Effector memory CD4-positive, alpha-beta T cell (primary cell): Measurements from ENCODE around the gene ST8SIA1.
A peak's percentile ranks its signal among the peaks of the same experiment; 100 is the strongest.

Experiments
- DNase-seq, 3 donors: peaks; one replicate each; pipeline ENCODE4 v3.0.0-alpha.2; 2020
- H3K27ac ChIP-seq: 2 replicates; pipeline ENCODE4 v1.7.0; 2013; ENCODE audit warnings: mild to moderate bottlenecking, low read length, moderate library complexity; ENCODE audit not compliant: insufficient read depth, poor library complexity, severe bottlenecking
- H3K27me3 ChIP-seq: replicated peaks from 2 replicates; pipeline ENCODE4 v1.7.0; 2013; ENCODE audit warnings: mild to moderate bottlenecking, low read length; ENCODE audit not compliant: insufficient read depth, control insufficient read depth, poor library complexity, severe bottlenecking
- H3K36me3 ChIP-seq: 2 replicates; pipeline ENCODE4 v1.7.0; 2013; ENCODE audit warnings: mild to moderate bottlenecking, low read length, moderate library complexity; ENCODE audit not compliant: control insufficient read depth, insufficient read depth
- H3K4me1 ChIP-seq: 2 replicates; pipeline ENCODE4 v1.7.0; 2013; ENCODE audit warnings: low read length, mild to moderate bottlenecking; ENCODE audit not compliant: control insufficient read depth, insufficient read depth, poor library complexity, severe bottlenecking
- H3K4me3 ChIP-seq: 2 replicates; pipeline ENCODE4 v1.7.0; 2013; ENCODE audit warnings: low read length, low read depth, mild to moderate bottlenecking; ENCODE audit not compliant: insufficient read depth, poor library complexity, severe bottlenecking
- H3K9me3 ChIP-seq: 2 replicates; pipeline ENCODE4 v1.7.0; 2013; ENCODE audit warnings: mild to moderate bottlenecking, low read length, moderate library complexity; ENCODE audit not compliant: control insufficient read depth

ST8SIA1 gene

GRCh38 chr12:22202847-22203246, 131.7 kb downstream of the ST8SIA1 start:
- Histone ChIP-seq H3K27ac (no peak overlapping the region), H3K4me1 (no peaks in the 10 kb centered on the region), H3K4me3 (no peak overlapping the region), H3K9me3 (no peaks in the 10 kb centered on the region), H3K36me3 (no peaks in the 10 kb centered on the region), H3K27me3 (no peaks in the 10 kb centered on the region)
- DNase-seq, result no peak

GRCh38 chr12:22201101-22201500, 133.4 kb downstream of the ST8SIA1 start:
- H3K27me3 ChIP-seq, result no peaks in the 10 kb centered on the region
- no peaks in the 10 kb centered on the region for H3K36me3 ChIP-seq
- H3K4me1 ChIP-seq, result no peaks in the 10 kb centered on the region
- no peak overlapping the region for H3K27ac ChIP-seq
- DNase-seq, result no peak
- H3K9me3 ChIP-seq, result no peaks in the 10 kb centered on the region
- H3K4me3 ChIP-seq, result no peak overlapping the region

GRCh38 chr12:22196236-22196635, 138.3 kb downstream of the ST8SIA1 start:
- Histone ChIP-seq H3K4me1 (no peaks in the 10 kb centered on the region), H3K27me3 (no peaks in the 10 kb centered on the region), H3K4me3 (no peak overlapping the region), H3K9me3 (no peaks in the 10 kb centered on the region), H3K27ac (no peak overlapping the region), H3K36me3 (no peaks in the 10 kb centered on the region)
- DNase-seq, result no peak

GRCh38 chr12:22190969-22191368, 143.5 kb downstream of the ST8SIA1 start:
- H3K4me1 ChIP-seq, result no peaks in the 10 kb centered on the region
- DNase-seq, result no peak
- no peaks in the 10 kb centered on the region for H3K9me3 ChIP-seq
- no peaks in the 10 kb centered on the region for H3K36me3 ChIP-seq
- no peak overlapping the region for H3K27ac ChIP-seq
- no peak overlapping the region for H3K4me3 ChIP-seq
- H3K27me3 ChIP-seq, result no peaks in the 10 kb centered on the region

- no peak overlapping the region for H3K4me3 ChIP-seq
- no peak for DNase-seq
- no peaks in the 10 kb centered on the region for H3K27me3 ChIP-seq
- H3K9me3 ChIP-seq, result no peaks in the 10 kb centered on the region
- no peaks in the 10 kb centered on the region for H3K36me3 ChIP-seq
- H3K27ac ChIP-seq, result no peak overlapping the region
- H3K4me1 ChIP-seq, result no peaks in the 10 kb centered on the region
These were observed 146.1 kb downstream of the ST8SIA1 start for GRCh38 chr12:22188431-22188830.

- Histone ChIP-seq H3K9me3 (no peaks in the 10 kb centered on the region), H3K4me3 (no peak overlapping the region), H3K27ac (no peak overlapping the region), H3K4me1 (no peaks in the 10 kb centered on the region), H3K36me3 (no peaks in the 10 kb centered on the region), H3K27me3 (no peaks in the 10 kb centered on the region)
- DNase-seq, result no peak
These were observed 153.8 kb downstream of the ST8SIA1 start for GRCh38 chr12:22180705-22181104.

GRCh38 chr12:22173177-22173576, 161.3 kb downstream of the ST8SIA1 start:
- H3K27me3 ChIP-seq, result no peaks in the 10 kb centered on the region
- no peaks in the 10 kb centered on the region for H3K9me3 ChIP-seq
- no peak for DNase-seq
- no peaks in the 10 kb centered on the region for H3K4me1 ChIP-seq
- H3K4me3 ChIP-seq, result no peak overlapping the region
- no peaks in the 10 kb centered on the region for H3K36me3 ChIP-seq
- no peak overlapping the region for H3K27ac ChIP-seq

GRCh38 chr12:22172501-22172900, 162.0 kb downstream of the ST8SIA1 start:
- Histone ChIP-seq H3K4me3 (no peak overlapping the region), H3K9me3 (no peaks in the 10 kb centered on the region), H3K4me1 (no peaks in the 10 kb centered on the region), H3K27ac (no peak overlapping the region), H3K27me3 (no peaks in the 10 kb centered on the region), H3K36me3 (no peaks in the 10 kb centered on the region)
- DNase-seq, result no peak

GRCh38 chr12:22169376-22169775, 165.1 kb downstream of the ST8SIA1 start:
- Histone ChIP-seq H3K4me3 (no peak overlapping the region), H3K36me3 (no peaks in the 10 kb centered on the region), H3K9me3 (no peaks in the 10 kb centered on the region), H3K4me1 (peaks cover 7% of the 10 kb centered on the region), H3K27ac (no peak overlapping the region), H3K27me3 (no peaks in the 10 kb centered on the region)
- DNase-seq, result no peak

GRCh38 chr12:22164139-22164538, 170.4 kb downstream of the ST8SIA1 start:
- Histone ChIP-seq H3K27ac (peak overlapping the region; percentile 31), H3K27me3 (no peaks in the 10 kb centered on the region), H3K9me3 (no peaks in the 10 kb centered on the region), H3K4me3 (peak overlapping the region; percentile 22), H3K4me1 (peaks cover 25% of the 10 kb centered on the region), H3K36me3 (no peaks in the 10 kb centered on the region)
- DNase-seq, result no peak

GRCh38 chr12:22163594-22163993, 170.9 kb downstream of the ST8SIA1 start:
- peak overlapping the region; percentile 31 for H3K27ac ChIP-seq
- H3K9me3 ChIP-seq, result no peaks in the 10 kb centered on the region
- H3K36me3 ChIP-seq, result no peaks in the 10 kb centered on the region
- no peak for DNase-seq
- H3K4me3 ChIP-seq, result no peak overlapping the region
- H3K4me1 ChIP-seq, result peaks cover 25% of the 10 kb centered on the region
- H3K27me3 ChIP-seq, result no peaks in the 10 kb centered on the region
